ENCODE data around the gene OR52I2. TPM values are rescaled to one million over a fixed set of nuclear protein-coding genes. Genes with fewer than 3 reads are reported as not detected.

Gene OR52I2
- polyA plus RNA-seq, 2 of the 4 experiments (the other 2 are of a cell fraction), result not detected

GRCh38 chr11:4569075-4569474 is 12.5 kb upstream of the OR52I2 start:
- H3K9me3 ChIP-seq, result no peaks in the 10 kb centered on the region
- H3K4me3 ChIP-seq, result no peak overlapping the region
- DNase-seq (ENCODE audit: low read depth in 1 of 2, low spot score in 1 of 2), result no peak
- no peak overlapping the region for H3K27ac ChIP-seq
- TF ChIP-seq HOXB13 (CRISPR knock-in tag; IDR thresholded peaks at IDR 0.05; ENCODE audit: low read depth), result no peak
- no peak for ATAC-seq
- H3K4me1 ChIP-seq, result no peaks in the 10 kb centered on the region
- CTCF ChIA-PET, result no interaction called here
- WGBS (ENCODE audit: missing lambda C conversion rate), result 56% methylated on average over 18 of the region's 18 CpGs
- POLR2A ChIA-PET, result no interaction called here
- FAIRE-seq, result no peak
- no peak overlapping the region for H3K4me2 ChIP-seq

DNA sequence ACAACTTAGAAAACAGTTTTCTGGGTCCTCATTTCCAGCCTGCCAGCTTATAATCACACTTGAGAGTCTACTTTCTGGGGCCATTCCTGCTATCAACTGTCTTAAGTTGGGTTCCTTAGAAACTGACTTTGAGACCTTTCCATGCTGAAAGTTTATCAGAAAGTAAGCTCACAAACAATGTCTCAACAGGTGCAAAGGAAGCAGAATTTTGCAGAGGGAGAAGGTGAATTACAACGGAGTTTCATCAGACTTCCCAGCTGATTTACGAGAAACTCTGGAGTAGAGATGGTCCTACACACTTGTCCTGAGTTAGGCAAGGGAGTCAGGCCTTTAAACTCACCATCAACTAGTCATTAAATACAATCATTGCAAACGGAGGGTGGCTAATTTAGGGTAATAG is 4.7 kb upstream of the OR52I2 start:
- TF ChIP-seq CHD2 (IDR thresholded peaks at IDR 0.05; ENCODE audit: low read length, partially characterized antibody) (no peak), JUNB (IDR thresholded peaks at IDR 0.05) (no peak), ESRRA (IDR thresholded peaks at IDR 0.05; ENCODE audit: borderline replicate concordance, low read length) (no peak), RNF2 (IDR thresholded peaks at IDR 0.05; ENCODE audit: borderline replicate concordance, low read depth) (no peak), BHLHE40 (IDR thresholded peaks at IDR 0.05; ENCODE audit: low read depth, low read length) (no peak), NR3C1 (IDR thresholded peaks at IDR 0.05) (no peak), HMGXB4 (CRISPR knock-in tag; IDR thresholded peaks at IDR 0.05; ENCODE audit: borderline replicate concordance) (no peak), RAD21 (conservative IDR thresholded peaks at IDR 0.05 in 1 of 2, IDR thresholded peaks at IDR 0.05 in 1 of 2) (no peak), TFCP2L1 (CRISPR knock-in tag; IDR thresholded peaks at IDR 0.05) (no peak), NFE2L2 (conservative IDR thresholded peaks at IDR 0.05; ENCODE audit: low read length) (no peak), EHMT2 (IDR thresholded peaks at IDR 0.05; ENCODE audit: low read depth) (no peak), NPAS2 (CRISPR knock-in tag; IDR thresholded peaks at IDR 0.05; ENCODE audit: borderline replicate concordance) (no peak), MAZ (IDR thresholded peaks at IDR 0.05; ENCODE audit: borderline replicate concordance, low read depth, low read length) (no peak), TP53 (CRISPR knock-in tag; IDR thresholded peaks at IDR 0.05) (no peak)
- TF ChIP-seq, protein P1, sequence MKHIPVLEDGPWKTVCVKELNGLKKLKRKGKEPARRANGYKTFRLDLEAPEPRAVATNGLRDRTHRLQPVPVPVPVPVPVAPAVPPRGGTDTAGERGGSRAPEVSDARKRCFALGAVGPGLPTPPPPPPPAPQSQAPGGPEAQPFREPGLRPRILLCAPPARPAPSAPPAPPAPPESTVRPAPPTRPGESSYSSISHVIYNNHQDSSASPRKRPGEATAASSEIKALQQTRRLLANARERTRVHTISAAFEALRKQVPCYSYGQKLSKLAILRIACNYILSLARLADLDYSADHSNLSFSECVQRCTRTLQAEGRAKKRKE (CRISPR knock-in tag; IDR thresholded peaks at IDR 0.05; ENCODE audit: low read depth), result no peak
- TF ChIP-seq, protein P2, sequence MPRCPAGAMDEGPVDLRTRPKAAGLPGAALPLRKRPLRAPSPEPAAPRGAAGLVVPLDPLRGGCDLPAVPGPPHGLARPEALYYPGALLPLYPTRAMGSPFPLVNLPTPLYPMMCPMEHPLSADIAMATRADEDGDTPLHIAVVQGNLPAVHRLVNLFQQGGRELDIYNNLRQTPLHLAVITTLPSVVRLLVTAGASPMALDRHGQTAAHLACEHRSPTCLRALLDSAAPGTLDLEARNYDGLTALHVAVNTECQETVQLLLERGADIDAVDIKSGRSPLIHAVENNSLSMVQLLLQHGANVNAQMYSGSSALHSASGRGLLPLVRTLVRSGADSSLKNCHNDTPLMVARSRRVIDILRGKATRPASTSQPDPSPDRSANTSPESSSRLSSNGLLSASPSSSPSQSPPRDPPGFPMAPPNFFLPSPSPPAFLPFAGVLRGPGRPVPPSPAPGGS (IDR thresholded peaks at IDR 0.05), result no peak
- TF ChIP-seq, protein P3, sequence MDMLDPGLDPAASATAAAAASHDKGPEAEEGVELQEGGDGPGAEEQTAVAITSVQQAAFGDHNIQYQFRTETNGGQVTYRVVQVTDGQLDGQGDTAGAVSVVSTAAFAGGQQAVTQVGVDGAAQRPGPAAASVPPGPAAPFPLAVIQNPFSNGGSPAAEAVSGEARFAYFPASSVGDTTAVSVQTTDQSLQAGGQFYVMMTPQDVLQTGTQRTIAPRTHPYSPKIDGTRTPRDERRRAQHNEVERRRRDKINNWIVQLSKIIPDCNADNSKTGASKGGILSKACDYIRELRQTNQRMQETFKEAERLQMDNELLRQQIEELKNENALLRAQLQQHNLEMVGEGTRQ (IDR thresholded peaks at IDR 0.05), result no peak
- no peaks in the 10 kb centered on the region for H3K4me1 ChIP-seq
- no peak for ATAC-seq
- H3K4me2 ChIP-seq, result no peak overlapping the region
- H3K4me3 ChIP-seq, result no peak overlapping the region
- CTCF ChIA-PET, result interaction anchor here (1.1 kb wide), 1 partner anchor 389 kb away, joined by 3 read pairs; no protein-coding TSS in a partner anchor
- POLR2A ChIA-PET, result no interaction called here
- no peak for DNase-seq (ENCODE audit: low read depth in 1 of 2, low spot score in 1 of 2)
- H3K27ac ChIP-seq, result no peak overlapping the region
- no peaks in the 10 kb centered on the region for H3K9me3 ChIP-seq
- FAIRE-seq, result no peak
- 20% methylated on average over 3 of the region's 3 CpGs for WGBS (ENCODE audit: missing lambda C conversion rate)

DNA sequence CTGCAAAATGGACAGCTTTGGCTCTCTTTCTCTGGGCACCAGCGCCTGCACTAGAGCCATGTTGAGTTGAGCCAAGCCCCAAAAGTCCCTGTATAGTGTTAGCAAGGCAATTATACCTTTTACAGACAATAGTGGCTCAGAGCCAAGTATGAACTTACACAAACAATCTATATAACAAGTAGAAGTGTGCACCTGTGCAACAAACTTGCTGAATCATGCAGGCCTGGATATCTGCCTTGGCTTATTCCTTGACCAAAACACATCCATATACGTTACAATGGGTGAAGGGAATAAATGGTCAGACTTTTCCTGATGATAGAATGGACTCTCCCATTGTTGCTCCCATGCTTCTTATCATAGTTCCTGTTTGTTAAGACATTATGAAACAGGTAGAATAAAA is 3.8 kb upstream of the OR52I2 start:
- ATAC-seq, result no peak
- H3K4me1 ChIP-seq, result no peaks in the 10 kb centered on the region
- POLR2A ChIA-PET, result no interaction called here
- H3K9me3 ChIP-seq, result no peaks in the 10 kb centered on the region
- H3K4me3 ChIP-seq, result no peak overlapping the region
- no peak for DNase-seq (ENCODE audit: low read depth in 1 of 2, low spot score in 1 of 2)
- no peak overlapping the region for H3K27ac ChIP-seq
- no peak for FAIRE-seq
- CTCF ChIA-PET, result no interaction called here
- WGBS (ENCODE audit: missing lambda C conversion rate), result 30% methylated on average over 2 of the region's 2 CpGs
- TF ChIP-seq ZSCAN20 (CRISPR knock-in tag; IDR thresholded peaks at IDR 0.05) (no peak), EP300 (IDR thresholded peaks at IDR 0.05) (no peak), MAZ (IDR thresholded peaks at IDR 0.05; ENCODE audit: borderline replicate concordance, low read depth, low read length) (no peak), FOSL2 (IDR thresholded peaks at IDR 0.05) (no peak), FOSL2 (CRISPR knock-in tag; IDR thresholded peaks at IDR 0.05) (no peak), BHLHE40 (IDR thresholded peaks at IDR 0.05; ENCODE audit: low read depth, low read length) (no peak), ZFP36 (IDR thresholded peaks at IDR 0.05; ENCODE audit: borderline replicate concordance, partially characterized antibody) (no peak), ZC3H11A (IDR thresholded peaks at IDR 0.05) (no peak), PHF8 (IDR thresholded peaks at IDR 0.05; ENCODE audit: borderline replicate concordance, low read depth) (no peak), MAFK (IDR thresholded peaks at IDR 0.05; ENCODE audit: partially characterized antibody) (no peak), RAD21 (conservative IDR thresholded peaks at IDR 0.05 in 1 of 2, IDR thresholded peaks at IDR 0.05 in 1 of 2) (no peak), HOXB5 (CRISPR knock-in tag; IDR thresholded peaks at IDR 0.05) (no peak), SMC3 (IDR thresholded peaks at IDR 0.05) (no peak)
- H3K4me2 ChIP-seq, result no peak overlapping the region
